GM23338 (cell line): Measurements from ENCODE around the gene SNAPIN. TPM values are rescaled to one million over a fixed set of nuclear protein-coding genes. Genes with fewer than 3 reads are reported as not detected.

Experiments used
- ATAC-seq: fragments of 200-7000 bp; cut with Tn5 transposase; 3 replicates; pipeline ENCODE4 v1.9.1; 2020
- DNase-seq: peaks from one replicate; pipeline ENCODE4 v3.0.0-alpha.2; 2015; ENCODE audit warnings: low spot score
- H2AFZ ChIP-seq: fragments of 200-600 bp; sonication (generic); 2 replicates; pipeline ENCODE4 v1.8.0; 2016; ENCODE audit warnings: antibody characterized with exemption, mild to moderate bottlenecking, moderate library complexity
- H3F3A ChIP-seq: fragments of 200-600 bp; sonication (generic); replicated peaks from 2 replicates; pipeline ENCODE4 v1.8.0; 2017; ENCODE audit warnings: antibody characterized with exemption, mixed run types, low read depth
- H3K27ac ChIP-seq: fragments of 200-600 bp; sonication (generic); 2 replicates; pipeline ENCODE4 v1.6.1; 2016; ENCODE audit warnings: low read depth
- H3K27me3 ChIP-seq: fragments of 200-600 bp; sonication (generic); 2 replicates; pipeline ENCODE4 v1.8.0; 2016; ENCODE audit warnings: mild to moderate bottlenecking, mixed run types, moderate library complexity; ENCODE audit not compliant: insufficient read depth
- H3K36me3 ChIP-seq: fragments of 200-600 bp; sonication (generic); 2 replicates; pipeline ENCODE4 v1.8.0; 2016; ENCODE audit warnings: mild to moderate bottlenecking; ENCODE audit not compliant: insufficient read depth
- H3K4me1 ChIP-seq: fragments of 200-600 bp; sonication (generic); 2 replicates; pipeline ENCODE4 v1.8.0; 2016; ENCODE audit warnings: mild to moderate bottlenecking, moderate library complexity; ENCODE audit not compliant: insufficient read depth
- H3K4me2 ChIP-seq: fragments of 200-600 bp; sonication (generic); 2 replicates; pipeline ENCODE4 v1.7.1; 2017; ENCODE audit warnings: mixed run types
- H3K4me3 ChIP-seq: fragments of 200-600 bp; sonication (generic); 2 replicates; pipeline ENCODE4 v1.6.1; 2016; ENCODE audit warnings: mixed run types
- H3K79me2 ChIP-seq: fragments of 200-600 bp; sonication (generic); replicated peaks from 2 replicates; pipeline ENCODE4 v1.8.0; 2017; ENCODE audit warnings: mild to moderate bottlenecking; ENCODE audit not compliant: insufficient read depth
- H3K9me2 ChIP-seq: fragments of 200-600 bp; sonication (generic); 2 replicates; pipeline ENCODE4 v1.8.0; 2017; ENCODE audit not compliant: insufficient read depth
- H4K20me1 ChIP-seq: fragments of 200-600 bp; sonication (generic); replicated peaks from 2 replicates; pipeline ENCODE4 v1.8.0; 2017; ENCODE audit warnings: mild to moderate bottlenecking; ENCODE audit not compliant: insufficient read depth
- H3K27ac Mint-ChIP-seq: 2 replicates; pipeline ENCODE4 v1.8.0; 2020; ENCODE audit warnings: inconsistent platforms, mild to moderate bottlenecking, moderate library complexity, mixed read lengths
- H3K27me3 Mint-ChIP-seq: 3 replicates; pipeline ENCODE4 v1.8.0; 2022; ENCODE audit warnings: low read depth, mild to moderate bottlenecking, moderate library complexity, mixed read lengths, inconsistent platforms; ENCODE audit not compliant: insufficient read depth, poor library complexity
- H3K36me3 Mint-ChIP-seq: 3 replicates; pipeline ENCODE4 v1.8.0; 2021; ENCODE audit warnings: low read depth, mild to moderate bottlenecking, inconsistent platforms, moderate library complexity, mixed read lengths
- H3K4me1 Mint-ChIP-seq: 3 replicates; pipeline ENCODE4 v1.8.0; 2020; ENCODE audit warnings: mild to moderate bottlenecking, inconsistent platforms, mixed read lengths
- H3K4me3 Mint-ChIP-seq: 3 replicates; pipeline ENCODE4 v1.8.0; 2021; ENCODE audit warnings: moderate library complexity, mild to moderate bottlenecking, inconsistent platforms, mixed read lengths
- H3K9me3 Mint-ChIP-seq: 3 replicates; pipeline ENCODE4 v1.8.0; 2020; ENCODE audit warnings: moderate library complexity, mild to moderate bottlenecking, inconsistent platforms, mixed read lengths
- CREB1 ChIP-seq: fragments of 250-450 bp; sonication (Bioruptor Pico); IDR thresholded peaks from 2 replicates; pipeline ENCODE4 v1.5.0; 2020; ENCODE audit warnings: low read depth, mild to moderate bottlenecking, moderate library complexity
- EZH2 ChIP-seq: fragments of 200-600 bp; sonication (generic); IDR thresholded peaks from one replicate; pipeline ENCODE4 v1.8.0; 2017; ENCODE audit warnings: antibody characterized with exemption, mild to moderate bottlenecking, low read depth; ENCODE audit not compliant: unreplicated experiment
- EZH2phosphoT487 ChIP-seq: fragments of 200-600 bp; sonication (generic); IDR thresholded peaks from one replicate; pipeline ENCODE4 v1.8.1; 2018; ENCODE audit warnings: antibody characterized with exemption; ENCODE audit not compliant: unreplicated experiment
- JUNB ChIP-seq: IDR thresholded peaks from one replicate; pipeline ENCODE4 v1.6.1; 2016; ENCODE audit warnings: antibody characterized with exemption; ENCODE audit not compliant: unreplicated experiment
- NANOG ChIP-seq: IDR thresholded peaks from 2 replicates; pipeline ENCODE4 v1.6.1; 2016; ENCODE audit warnings: antibody characterized with exemption, borderline replicate concordance
- POLR2AphosphoS5 ChIP-seq: IDR thresholded peaks from 2 replicates; pipeline ENCODE4 v1.6.1; 2016; ENCODE audit warnings: antibody characterized with exemption, low read depth
- STAT1 ChIP-seq: IDR thresholded peaks from one replicate; pipeline ENCODE4 v1.6.1; 2016; ENCODE audit warnings: antibody characterized with exemption; ENCODE audit not compliant: unreplicated experiment
- ZNF331 ChIP-seq: fragments of 250-450 bp; sonication (Bioruptor Pico); IDR thresholded peaks from 2 replicates; pipeline ENCODE4 v1.5.0; 2020; ENCODE audit warnings: low read depth, mild to moderate bottlenecking, moderate library complexity
- polyA plus RNA-seq: library from polyadenylated mRNA; unstranded; fragments of >200 nt; fragmentation: Nextera tagmentation; extraction: Ambion mirVana; gene quantifications from 2 replicates; pipeline ENCODE4 v1.2.1, GENCODE V29; 2016
- total RNA-seq: library from RNA; depleted of rRNA; stranded (reverse); fragments of >200 nt; shearing (Covaris generic); gene quantifications from 2 replicates; pipeline ENCODE4 v1.2.3, GENCODE V29; 2014
- TF ChIP-seq, protein P1 (sequence below): IDR thresholded peaks from one replicate; pipeline ENCODE4 v1.6.1; 2018; ENCODE audit warnings: antibody characterized with exemption; ENCODE audit not compliant: unreplicated experiment
- TF ChIP-seq, protein P2 (sequence below), 2 experiments: fragments of 200-600 bp in 1 of 2; sonication (generic) in 1 of 2; conservative IDR thresholded peaks; 2 replicates each; pipeline versions ENCODE4 v1.5.1 to v1.6.1; 2016 to 2017; ENCODE audit warnings: antibody characterized with exemption in 2 of 2, low read depth in 2 of 2, mild to moderate bottlenecking in 2 of 2, moderate library complexity in 1 of 2

SNAPIN gene
- total and polyA plus RNA-seq, 2 experiments from 2014 or later, result 25.6 to 48.5 TPM

DNA sequence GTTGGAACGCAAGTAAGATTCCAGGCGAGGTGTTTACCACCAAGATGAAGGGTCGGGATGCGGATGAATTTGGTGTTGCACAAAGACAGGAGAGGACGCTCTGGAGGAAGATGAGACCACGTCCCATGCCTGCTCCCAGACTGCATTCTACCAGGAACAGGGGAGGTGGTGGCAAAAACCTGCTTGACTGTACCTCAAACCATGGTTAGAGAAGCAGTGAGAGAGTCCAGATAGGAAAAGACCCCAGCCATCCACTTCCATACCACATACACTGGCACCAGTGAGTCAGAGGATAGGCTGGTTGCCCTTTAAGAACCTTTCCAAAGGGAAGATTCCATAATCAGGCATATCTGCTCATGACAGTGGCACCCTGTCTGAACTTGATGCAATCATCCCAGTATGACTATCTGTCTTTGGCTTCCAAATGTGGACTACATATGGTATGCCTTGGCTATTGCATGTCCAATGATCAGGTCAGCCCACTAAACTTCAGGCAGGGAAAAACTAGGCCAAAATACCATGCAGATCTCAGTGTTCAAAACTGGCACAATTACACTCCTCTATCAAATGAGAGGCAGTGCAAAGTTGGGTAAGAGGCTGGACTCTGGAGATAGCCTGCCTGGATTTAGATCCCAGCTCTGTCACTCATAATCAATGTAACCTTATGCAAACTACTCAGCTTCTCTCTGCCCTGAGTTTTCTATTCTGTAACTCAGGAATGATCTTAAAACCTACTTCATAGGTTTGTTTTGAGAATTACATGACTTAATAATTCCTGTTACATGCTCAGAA lies 40.6 kb downstream of the SNAPIN start:
- Histone ChIP-seq H3K9me2 (no peaks in the 10 kb centered on the region; the same call in 1 of the 2 replicates), H2AFZ (no peak overlapping the region; the same call in 1 of the 2 replicates), H3K36me3 (no peaks in the 10 kb centered on the region), H3K79me2 (no peaks in the 10 kb centered on the region), H3K4me1 (peaks cover 27% of the 10 kb centered on the region), H4K20me1 (no peaks in the 10 kb centered on the region), H3K27ac (no peak overlapping the region), H3F3A (peaks cover 12% of the 10 kb centered on the region), H3K27me3 (no peaks in the 10 kb centered on the region), H3K4me3 (no peak overlapping the region), H3K4me2 (peak overlapping the region; percentile 73; the same call in 1 of the 2 replicates)
- DNase-seq (no peak), ATAC-seq (no peak)
- Mint-ChIP-seq H3K9me3 (no peaks in the 10 kb centered on the region), H3K27me3 (peaks cover 12% of the 10 kb centered on the region), H3K27ac (peak overlapping the region; percentile 68; the same call in 1 of the 2 replicates), H3K4me1 (peaks cover 25% of the 10 kb centered on the region), H3K36me3 (no peaks in the 10 kb centered on the region), H3K4me3 (no peak overlapping the region)
- TF ChIP-seq NANOG, result no peak
- TF ChIP-seq EZH2, result no peak
- TF ChIP-seq STAT1, result no peak
- TF ChIP-seq JUNB, result no peak
- no peak for TF ChIP-seq CREB1 (CRISPR knock-in tag)
- TF ChIP-seq, protein P1, sequence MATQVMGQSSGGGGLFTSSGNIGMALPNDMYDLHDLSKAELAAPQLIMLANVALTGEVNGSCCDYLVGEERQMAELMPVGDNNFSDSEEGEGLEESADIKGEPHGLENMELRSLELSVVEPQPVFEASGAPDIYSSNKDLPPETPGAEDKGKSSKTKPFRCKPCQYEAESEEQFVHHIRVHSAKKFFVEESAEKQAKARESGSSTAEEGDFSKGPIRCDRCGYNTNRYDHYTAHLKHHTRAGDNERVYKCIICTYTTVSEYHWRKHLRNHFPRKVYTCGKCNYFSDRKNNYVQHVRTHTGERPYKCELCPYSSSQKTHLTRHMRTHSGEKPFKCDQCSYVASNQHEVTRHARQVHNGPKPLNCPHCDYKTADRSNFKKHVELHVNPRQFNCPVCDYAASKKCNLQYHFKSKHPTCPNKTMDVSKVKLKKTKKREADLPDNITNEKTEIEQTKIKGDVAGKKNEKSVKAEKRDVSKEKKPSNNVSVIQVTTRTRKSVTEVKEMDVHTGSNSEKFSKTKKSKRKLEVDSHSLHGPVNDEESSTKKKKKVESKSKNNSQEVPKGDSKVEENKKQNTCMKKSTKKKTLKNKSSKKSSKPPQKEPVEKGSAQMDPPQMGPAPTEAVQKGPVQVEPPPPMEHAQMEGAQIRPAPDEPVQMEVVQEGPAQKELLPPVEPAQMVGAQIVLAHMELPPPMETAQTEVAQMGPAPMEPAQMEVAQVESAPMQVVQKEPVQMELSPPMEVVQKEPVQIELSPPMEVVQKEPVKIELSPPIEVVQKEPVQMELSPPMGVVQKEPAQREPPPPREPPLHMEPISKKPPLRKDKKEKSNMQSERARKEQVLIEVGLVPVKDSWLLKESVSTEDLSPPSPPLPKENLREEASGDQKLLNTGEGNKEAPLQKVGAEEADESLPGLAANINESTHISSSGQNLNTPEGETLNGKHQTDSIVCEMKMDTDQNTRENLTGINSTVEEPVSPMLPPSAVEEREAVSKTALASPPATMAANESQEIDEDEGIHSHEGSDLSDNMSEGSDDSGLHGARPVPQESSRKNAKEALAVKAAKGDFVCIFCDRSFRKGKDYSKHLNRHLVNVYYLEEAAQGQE, result no peak
- no peak for TF ChIP-seq ZNF331 (CRISPR knock-in tag)

DNA sequence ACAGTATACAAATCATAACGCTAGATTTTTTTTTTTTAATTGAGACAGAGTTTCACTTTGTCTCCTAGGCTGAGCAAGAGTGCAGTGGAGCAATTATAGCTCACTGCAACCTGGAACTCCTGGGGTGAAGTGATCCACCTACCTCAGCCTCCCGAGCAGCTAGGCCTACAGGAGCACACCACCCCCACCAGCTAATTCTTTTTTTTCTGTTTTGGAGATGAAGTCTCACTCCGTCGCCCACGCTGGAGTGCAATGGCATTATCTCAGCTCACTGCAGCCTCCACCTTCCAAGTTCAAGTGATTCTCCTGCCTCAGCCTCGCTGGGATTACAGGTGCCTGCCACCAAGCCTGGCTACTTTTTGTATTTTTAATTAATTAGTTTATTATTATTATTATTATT lies 41.3 kb downstream of the SNAPIN start:
- Mint-ChIP-seq H3K36me3 (no peaks in the 10 kb centered on the region), H3K4me3 (no peak overlapping the region), H3K9me3 (no peaks in the 10 kb centered on the region), H3K4me1 (peaks cover 25% of the 10 kb centered on the region), H3K27ac (no peak overlapping the region), H3K27me3 (peaks cover 12% of the 10 kb centered on the region)
- Histone ChIP-seq H3K36me3 (no peaks in the 10 kb centered on the region), H3F3A (peaks cover 12% of the 10 kb centered on the region), H2AFZ (no peak overlapping the region), H3K9me2 (no peaks in the 10 kb centered on the region; the same call in 1 of the 2 replicates), H3K4me3 (no peak overlapping the region), H4K20me1 (no peaks in the 10 kb centered on the region), H3K27ac (no peak overlapping the region), H3K79me2 (no peaks in the 10 kb centered on the region), H3K27me3 (no peaks in the 10 kb centered on the region), H3K4me2 (no peak overlapping the region), H3K4me1 (peaks cover 27% of the 10 kb centered on the region)
- TF ChIP-seq NANOG, result no peak
- no peak for TF ChIP-seq ZNF331 (CRISPR knock-in tag)
- no peak for TF ChIP-seq STAT1
- TF ChIP-seq, protein P2, sequence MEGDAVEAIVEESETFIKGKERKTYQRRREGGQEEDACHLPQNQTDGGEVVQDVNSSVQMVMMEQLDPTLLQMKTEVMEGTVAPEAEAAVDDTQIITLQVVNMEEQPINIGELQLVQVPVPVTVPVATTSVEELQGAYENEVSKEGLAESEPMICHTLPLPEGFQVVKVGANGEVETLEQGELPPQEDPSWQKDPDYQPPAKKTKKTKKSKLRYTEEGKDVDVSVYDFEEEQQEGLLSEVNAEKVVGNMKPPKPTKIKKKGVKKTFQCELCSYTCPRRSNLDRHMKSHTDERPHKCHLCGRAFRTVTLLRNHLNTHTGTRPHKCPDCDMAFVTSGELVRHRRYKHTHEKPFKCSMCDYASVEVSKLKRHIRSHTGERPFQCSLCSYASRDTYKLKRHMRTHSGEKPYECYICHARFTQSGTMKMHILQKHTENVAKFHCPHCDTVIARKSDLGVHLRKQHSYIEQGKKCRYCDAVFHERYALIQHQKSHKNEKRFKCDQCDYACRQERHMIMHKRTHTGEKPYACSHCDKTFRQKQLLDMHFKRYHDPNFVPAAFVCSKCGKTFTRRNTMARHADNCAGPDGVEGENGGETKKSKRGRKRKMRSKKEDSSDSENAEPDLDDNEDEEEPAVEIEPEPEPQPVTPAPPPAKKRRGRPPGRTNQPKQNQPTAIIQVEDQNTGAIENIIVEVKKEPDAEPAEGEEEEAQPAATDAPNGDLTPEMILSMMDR (conservative IDR thresholded peaks at IDR 0.05; ENCODE audit: low read depth in 2 of 2), result no peak
- TF ChIP-seq EZH2phosphoT487, result no peak
- no peak for TF ChIP-seq CREB1 (CRISPR knock-in tag)
- TF ChIP-seq, protein P1, result no peak
- TF ChIP-seq POLR2AphosphoS5, result no peak
- no peak for TF ChIP-seq EZH2
- ATAC-seq, result no peak
- DNase-seq, result no peak
